IMR-90 (cell line): Measurements from ENCODE around the gene KRT39. TPM values are rescaled to one million over a fixed set of nuclear protein-coding genes. Genes with fewer than 3 reads are reported as not detected.

Experiments used
- ATAC-seq: fragments of 200-7000 bp; cut with Tn5 transposase; 2 replicates; pipeline ENCODE4 v1.9.1; 2020; ENCODE audit warnings: low read depth, mild to moderate bottlenecking, moderate library complexity
- Bru-seq: library from RNA; stranded (reverse); fragments of 400-500 nt; gene quantifications from one replicate; lab custom pipeline; 2021; lab: Mats Ljungman, UMichigan
- BruChase-seq, 2 experiments: library from RNA; stranded (reverse); fragments of 400-500 nt; gene quantifications; one replicate each; lab custom pipeline; 2021; lab: Mats Ljungman, UMichigan
- BruUV-seq: library from RNA; stranded (reverse); fragments of 400-500 nt; replicated peaks from 2 replicates; lab custom pipeline; 2021; lab: Mats Ljungman, UMichigan
- CTCF ChIA-PET: fragments of 300-600 bp; formaldehyde crosslinking; extraction: SDS; loops from one replicate; lab custom pipeline; 2021; ENCODE audit warnings: antibody characterized with exemption; lab: Yijun Ruan, JAX
- POLR2A ChIA-PET: fragments of 300-600 bp; sonication (Branson Sonifier 250); formaldehyde crosslinking; loops from one replicate; lab custom pipeline; 2022; ENCODE audit warnings: antibody characterized with exemption; ENCODE audit not compliant: unreplicated experiment; lab: Charles Lee
- DNase-seq: peaks from one replicate; pipeline ENCODE4 v3.0.0; 2013
- H2AFZ ChIP-seq: replicated peaks from 2 replicates; pipeline ENCODE3; 2013; ENCODE audit warnings: low read length, mild to moderate bottlenecking; ENCODE audit not compliant: poor library complexity
- H2AK5ac ChIP-seq: 2 replicates; pipeline ENCODE4 v1.6.1; 2013; ENCODE audit warnings: low read depth, low read length, inconsistent platforms
- H2AK9ac ChIP-seq: replicated peaks from 2 replicates; pipeline ENCODE3; 2013; ENCODE audit warnings: mild to moderate bottlenecking, low read depth, low read length, moderate library complexity; ENCODE audit not compliant: poor library complexity
- H2BK120ac ChIP-seq: 2 replicates; pipeline ENCODE4 v1.6.1; 2013; ENCODE audit warnings: low read depth, low read length, inconsistent platforms
- H2BK15ac ChIP-seq: 3 replicates; pipeline ENCODE4 v1.6.1; 2013; ENCODE audit warnings: low read depth, low read length, inconsistent platforms
- H2BK20ac ChIP-seq: 2 replicates; pipeline ENCODE4 v1.6.1; 2013; ENCODE audit warnings: low read depth, mild to moderate bottlenecking, inconsistent platforms, low read length, moderate library complexity
- H2BK5ac ChIP-seq: 2 replicates; pipeline ENCODE4 v1.6.1; 2013; ENCODE audit warnings: mild to moderate bottlenecking, low read depth, low read length, inconsistent platforms; ENCODE audit not compliant: poor library complexity, severe bottlenecking
- H3K14ac ChIP-seq: replicated peaks from 2 replicates; pipeline ENCODE4 v1.6.1; 2013; ENCODE audit warnings: low read depth, low read length, inconsistent platforms
- H3K18ac ChIP-seq: 2 replicates; pipeline ENCODE4 v1.6.1; 2013; ENCODE audit warnings: low read depth, low read length, control low read depth
- H3K23ac ChIP-seq: 2 replicates; pipeline ENCODE4 v1.6.1; 2013; ENCODE audit warnings: low read depth, low read length, inconsistent platforms
- H3K27ac ChIP-seq: 2 replicates; pipeline ENCODE4 v1.5.1; 2013; ENCODE audit warnings: mild to moderate bottlenecking, control low read depth, low read length; ENCODE audit not compliant: insufficient read depth
- H3K27me3 ChIP-seq: 2 replicates; pipeline ENCODE4 v1.6.1; 2013; ENCODE audit warnings: low read length; ENCODE audit not compliant: control insufficient read depth, insufficient read depth
- H3K36me3 ChIP-seq: 2 replicates; pipeline ENCODE4 v1.6.1; 2013; ENCODE audit warnings: low read length, mixed read lengths; ENCODE audit not compliant: control insufficient read depth, insufficient read depth
- H3K4ac ChIP-seq: 2 replicates; pipeline ENCODE4 v1.6.1; 2013; ENCODE audit warnings: low read depth, low read length, inconsistent platforms
- H3K4me1 ChIP-seq: 2 replicates; pipeline ENCODE4 v1.6.1; 2013; ENCODE audit warnings: low read length, mixed read lengths; ENCODE audit not compliant: control insufficient read depth, insufficient read depth
- H3K4me2 ChIP-seq: 2 replicates; pipeline ENCODE4 v1.6.1; 2013; ENCODE audit warnings: low read depth, mild to moderate bottlenecking, control low read depth, low read length, moderate library complexity
- H3K4me3 ChIP-seq: 2 replicates; pipeline ENCODE4 v1.5.1; 2013; ENCODE audit warnings: low read depth, mild to moderate bottlenecking, control low read depth, low read length, moderate library complexity; ENCODE audit not compliant: insufficient read depth
- H3K56ac ChIP-seq: 2 replicates; pipeline ENCODE4 v1.6.1; 2013; ENCODE audit warnings: low read length, inconsistent platforms; ENCODE audit not compliant: insufficient read depth; ENCODE audit errors: extremely low read depth
- H3K79me1 ChIP-seq, 2 experiments: 2 replicates each; pipeline ENCODE4 v1.6.1; 2013; ENCODE audit warnings: low read length in 2 of 2, inconsistent platforms in 1 of 2, low read depth in 1 of 2
- H3K9ac ChIP-seq: 2 replicates; pipeline ENCODE4 v1.6.1; 2013; ENCODE audit warnings: low read depth, low read length, control low read depth
- H3K9me1 ChIP-seq: 2 replicates; pipeline ENCODE4 v1.6.1; 2013; ENCODE audit warnings: low read length, inconsistent platforms; ENCODE audit not compliant: insufficient read depth
- H3K9me3 ChIP-seq: 2 replicates; pipeline ENCODE4 v1.6.1; 2013; ENCODE audit warnings: low read length; ENCODE audit not compliant: control insufficient read depth, insufficient read depth
- H4K20me1 ChIP-seq: 2 replicates; pipeline ENCODE4 v1.6.1; 2013; ENCODE audit warnings: low read length, inconsistent platforms; ENCODE audit not compliant: insufficient read depth
- H4K5ac ChIP-seq: 2 replicates; pipeline ENCODE4 v1.6.1; 2013; ENCODE audit warnings: mild to moderate bottlenecking, low read depth, low read length, control low read depth
- H4K8ac ChIP-seq, 2 experiments: 2 replicates each; pipeline ENCODE4 v1.6.1; 2013; ENCODE audit warnings: low read depth in 2 of 2, low read length in 2 of 2, control low read depth in 1 of 2, inconsistent platforms in 1 of 2
- H4K91ac ChIP-seq: 2 replicates; pipeline ENCODE4 v1.6.1; 2013; ENCODE audit warnings: low read depth, low read length, inconsistent platforms; ENCODE audit not compliant: insufficient read depth
- BHLHE40 ChIP-seq: fragments of 150-350 bp; IDR thresholded peaks from 2 replicates; pipeline ENCODE4 v1.6.1; 2016; ENCODE audit warnings: mild to moderate bottlenecking, low read depth, low read length
- CEBPB ChIP-seq: IDR thresholded peaks from 2 replicates; pipeline ENCODE4 v1.6.1; 2012; ENCODE audit warnings: low read depth, low read length, improper control_type of control experiment
- CHD1 ChIP-seq: IDR thresholded peaks from 2 replicates; pipeline ENCODE4 v1.6.1; 2012; ENCODE audit warnings: low read depth, low read length, improper control_type of control experiment
- ELK1 ChIP-seq: fragments of 150-350 bp; IDR thresholded peaks from 2 replicates; pipeline ENCODE4 v1.6.1; 2016; ENCODE audit warnings: low read depth, mild to moderate bottlenecking, low read length, moderate library complexity, borderline replicate concordance
- MAFK ChIP-seq: IDR thresholded peaks from 2 replicates; pipeline ENCODE4 v1.6.1; 2012; ENCODE audit warnings: low read depth, low read length, improper control_type of control experiment
- MAZ ChIP-seq: IDR thresholded peaks from 2 replicates; pipeline ENCODE4 v1.6.1; 2012; ENCODE audit warnings: low read depth, mild to moderate bottlenecking, low read length, improper control_type of control experiment, moderate library complexity, borderline replicate concordance
- MXI1 ChIP-seq: IDR thresholded peaks from 2 replicates; pipeline ENCODE4 v1.6.1; 2012; ENCODE audit warnings: low read depth, mild to moderate bottlenecking, low read length, moderate library complexity, borderline replicate concordance
- NFE2L2 ChIP-seq: fragments of 150-350 bp; IDR thresholded peaks from 2 replicates; pipeline ENCODE4 v1.6.1; 2016; ENCODE audit warnings: low read depth, mild to moderate bottlenecking, low read length
- POLR2A ChIP-seq: IDR thresholded peaks from 2 replicates; pipeline ENCODE4 v1.6.1; 2012; ENCODE audit warnings: mild to moderate bottlenecking, low read depth, low read length
- RAD21 ChIP-seq: IDR thresholded peaks from 2 replicates; pipeline ENCODE4 v1.6.1; 2012; ENCODE audit warnings: low read length, improper control_type of control experiment
- RCOR1 ChIP-seq: IDR thresholded peaks from 2 replicates; pipeline ENCODE4 v1.6.1; 2012; ENCODE audit warnings: mild to moderate bottlenecking, low read length, improper control_type of control experiment; ENCODE audit not compliant: insufficient replicate concordance
- RFX5 ChIP-seq: IDR thresholded peaks from 2 replicates; pipeline ENCODE4 v1.8.0; 2012; ENCODE audit warnings: low read depth, mild to moderate bottlenecking, low read length, moderate library complexity
- SMC3 ChIP-seq: fragments of 150-350 bp; IDR thresholded peaks from 2 replicates; pipeline ENCODE4 v1.6.1; 2016; ENCODE audit warnings: low read depth, mild to moderate bottlenecking, antibody characterized with exemption, low read length, moderate library complexity
- USF2 ChIP-seq: fragments of 150-350 bp; IDR thresholded peaks from 2 replicates; pipeline ENCODE4 v1.6.1; 2017; ENCODE audit warnings: mild to moderate bottlenecking, antibody characterized with exemption, low read length, low read depth
- WGBS, 2 experiments: methylation state at CpG; one replicate each; pipeline versions ENCODE4 v1.1.5 to v1.1.7; 2013; ENCODE audit warnings: missing lambda C conversion rate in 2 of 2; ENCODE audit not compliant: insufficient read length in 1 of 2; ENCODE audit errors: extremely low coverage in 2 of 2; 5-methylcytosine and 5-hydroxymethylcytosine counted together
- dilution Hi-C: fragments of 300-500 bp; cut with HindIII; formaldehyde crosslinking; loops from one replicate; pipeline ENCODE4 v1.14.3; 2018; ENCODE audit warnings: low sequenced_read_pairs; ENCODE audit not compliant: unreplicated experiment
- in situ Hi-C: fragments of 300-500 bp; cut with MboI; formaldehyde crosslinking; loops from 3 replicates; pipeline ENCODE4 v1.14.3; 2019; ENCODE audit warnings: low sequenced_read_pairs, inconsistent platforms, mixed read lengths
- intact Hi-C: fragments of 100-400 bp; cut with micrococcal nuclease; formaldehyde crosslinking; loops from 2 replicates; pipeline ENCODE4 v1.10.0; 2022
- long read RNA-seq: library from polyadenylated mRNA; unstranded; transcript quantifications from one replicate; pipeline ENCODE4 v2.0.0, GENCODE V29; 2021; ENCODE audit not compliant: unreplicated experiment
- polyA plus RNA-seq, 3 experiments: library from polyadenylated mRNA; depleted of rRNA; stranded (reverse); fragments of >200 nt; gene quantifications; 2 replicates each; pipeline ENCODE4 v1.2.3, GENCODE V29; 2012; ENCODE audit warnings: low replicate concordance in 1 of 3
- total RNA-seq: library from RNA; depleted of rRNA; stranded (reverse); fragments of >200 nt; gene quantifications from 2 replicates; pipeline ENCODE4 v1.2.3, GENCODE V29; 2012; rRNA removed

KRT39 gene
- total RNA-seq: not detected in 2 replicates
- 0.15 TPM in 1 of 2 replicates, not detected in the other for polyA plus RNA-seq (2012; rRNA removed)
- polyA plus RNA-seq (2012; cell fraction: cytosol; rRNA removed): 0.08 and 0.16 TPM in 2 replicates
- 0.09 TPM in 1 of 2 replicates, not detected in the other for polyA plus RNA-seq (2012; cell fraction: nucleus; rRNA removed; ENCODE audit: low replicate concordance)
- not detected for Bru-seq, nascent RNA
- BruChase-seq, experiment 1, labeled RNA remaining after a 6-hour chase: not detected
- not detected for BruChase-seq, experiment 2, labeled RNA remaining after a 2-hour chase
- long read RNA-seq: 0 reads

- Histone ChIP-seq H3K4me3 (no peak within 1 kb of the TSS), H4K8ac (peak within 1 kb of the TSS in 1 of 2 experiments; percentile 62; a peak in 1 of 4 replicates), H3K79me1 (no peaks in the 10 kb centered on the region), H3K4me2 (no peak within 1 kb of the TSS), H2AK9ac (peak within 1 kb of the TSS; percentile 58), H3K9me3 (peaks cover 6% of the 10 kb centered on the region), H2BK5ac (peak within 1 kb of the TSS; percentile 87), H4K5ac (peak within 1 kb of the TSS; percentile 64; the same call in 1 of the 2 replicates), H3K56ac (no peak within 1 kb of the TSS), H2BK120ac (peak within 1 kb of the TSS; percentile 74), H3K4me1 (peaks cover 3% of the 10 kb centered on the region; the same call in 1 of the 2 replicates), H3K18ac (peak within 1 kb of the TSS; percentile 87; the same call in 1 of the 2 replicates), H3K14ac (0 out of 2 replicates have a peak within 1 kb of the TSS, but pooled peaks have one; percentile 63), H3K27me3 (no peaks in the 10 kb centered on the region), H2BK20ac (peak within 1 kb of the TSS; percentile 76; the same call in 1 of the 2 replicates), H3K23ac (no peak within 1 kb of the TSS), H3K9ac (no peak within 1 kb of the TSS), H4K20me1 (no peaks in the 10 kb centered on the region), H2AFZ (peak within 1 kb of the TSS; percentile 6), H4K91ac (0 out of 2 replicates have a peak within 1 kb of the TSS, but pooled peaks have one; percentile 61), H3K9me1 (no peaks in the 10 kb centered on the region; the same call in 1 of the 2 replicates), H2AK5ac (peak within 1 kb of the TSS; percentile 59), H3K4ac (peak within 1 kb of the TSS; percentile 41; the same call in 1 of the 2 replicates), H3K27ac (no peak within 1 kb of the TSS), H2BK15ac (peak within 1 kb of the TSS; percentile 21; the same call in 2 of the 3 replicates), H3K36me3 (no peaks in the 10 kb centered on the region)
- DNase-seq (no peak), ATAC-seq (no peak)
- no CpG with 5 or more reads among the region's 1 CpG for WGBS, 2 experiments
- CTCF ChIA-PET: no interaction called here
- intact Hi-C loops (no loop called here), in situ Hi-C loops (no loop called here), dilution Hi-C loops (no loop called here)
- BruUV-seq: no TSS peak
- POLR2A ChIA-PET: no interaction called here
- TF ChIP-seq NFE2L2 (no peak), POLR2A (no peak), MAZ (no peak), MXI1 (no peak), SMC3 (no peak), RCOR1 (no peak), BHLHE40 (no peak), USF2 (no peak), CEBPB (no peak), MAFK (no peak), ELK1 (no peak), RAD21 (no peak), CHD1 (no peak), RFX5 (no peak)
These were observed at the start of gene KRT39 for GRCh38 chr17:40966848-40967247. KRT39 (minus strand) TSS chr17:40966948; CDS start chr17:40966856, 92 bp downstream.
